Esophagus (tissue), 2 donors: Measurements from ENCODE around the gene NRXN3. TPM values are rescaled to one million over a fixed set of nuclear protein-coding genes. Genes with fewer than 3 reads are reported as not detected.

Source experiments
- H3K27ac ChIP-seq, 2 donors: one replicate each; pipeline ENCODE4 v1.5.1; 2013; ENCODE audit warnings: low read depth in 2 of 2, mild to moderate bottlenecking in 2 of 2, inconsistent platforms in 1 of 2, low read length in 1 of 2, moderate library complexity in 1 of 2
- H3K27me3 ChIP-seq, 2 donors: one replicate each; pipeline ENCODE4 v1.6.1; 2013; ENCODE audit warnings: low read length in 2 of 2, control low read depth in 1 of 2, mild to moderate bottlenecking in 1 of 2; ENCODE audit not compliant: insufficient read depth in 2 of 2, control insufficient read depth in 1 of 2
- H3K36me3 ChIP-seq, 2 donors: one replicate each; pipeline ENCODE4 v1.6.1; 2013; ENCODE audit warnings: low read length in 1 of 2; ENCODE audit not compliant: control insufficient read depth in 2 of 2, insufficient read depth in 2 of 2
- H3K4me1 ChIP-seq, 2 donors: one replicate each; pipeline ENCODE4 v1.6.1; 2013; ENCODE audit warnings: low read length in 1 of 2; ENCODE audit not compliant: control insufficient read depth in 2 of 2, insufficient read depth in 2 of 2
- H3K4me3 ChIP-seq, 2 donors: one replicate each; pipeline ENCODE4 v1.5.1; 2013; ENCODE audit warnings: low read length in 2 of 2, mild to moderate bottlenecking in 2 of 2, low read depth in 1 of 2, moderate library complexity in 1 of 2
- H3K9me3 ChIP-seq, 2 donors: one replicate each; pipeline ENCODE4 v1.6.1; 2013; ENCODE audit warnings: mild to moderate bottlenecking in 2 of 2, low read depth in 1 of 2, low read length in 1 of 2, moderate library complexity in 1 of 2; ENCODE audit not compliant: control insufficient read depth in 2 of 2, insufficient read depth in 1 of 2
- WGBS, 2 donors: extraction: QIAGEN DNeasy Blood & Tissue Kit; methylation state at CpG; one replicate each; pipeline ENCODE4 v1.1.7; 2013; 5-methylcytosine and 5-hydroxymethylcytosine counted together
- polyA plus RNA-seq, 2 donors: library from polyadenylated mRNA; stranded (reverse); fragments of 200-250 nt; gene quantifications; one replicate each; pipeline ENCODE4 v1.2.3, GENCODE V29; 2013
- donor health status: healthy with polysubstance abuse.
- donor health status: Bipolar disorder and iron deficiency.

The NRXN3 gene
- polyA plus RNA-seq, 2 donors: 1.7 to 2.2 TPM

- Histone ChIP-seq H3K27ac (no peak overlapping the region), H3K4me3 (no peak overlapping the region), H3K9me3 (no peaks in the 10 kb centered on the region), H3K36me3 (no peaks in the 10 kb centered on the region), H3K4me1 (no peaks in the 10 kb centered on the region), H3K27me3 (no peaks in the 10 kb centered on the region)
- 58 to 83% methylated on average over 1 of the region's 1 CpG for WGBS, 2 donors
Measured at GRCh38 chr14:79150226-79150625, 980.1 kb downstream of the NRXN3 start.

- no peak overlapping the region for H3K27ac ChIP-seq
- H3K4me1 ChIP-seq: no peaks in the 10 kb centered on the region
- no peaks in the 10 kb centered on the region for H3K36me3 ChIP-seq
- no peaks in the 10 kb centered on the region for H3K9me3 ChIP-seq
- H3K27me3 ChIP-seq: no peaks in the 10 kb centered on the region
- H3K4me3 ChIP-seq: no peak overlapping the region
Measured at GRCh38 chr14:79157369-79157768, 987.2 kb downstream of the NRXN3 start.

DNA sequence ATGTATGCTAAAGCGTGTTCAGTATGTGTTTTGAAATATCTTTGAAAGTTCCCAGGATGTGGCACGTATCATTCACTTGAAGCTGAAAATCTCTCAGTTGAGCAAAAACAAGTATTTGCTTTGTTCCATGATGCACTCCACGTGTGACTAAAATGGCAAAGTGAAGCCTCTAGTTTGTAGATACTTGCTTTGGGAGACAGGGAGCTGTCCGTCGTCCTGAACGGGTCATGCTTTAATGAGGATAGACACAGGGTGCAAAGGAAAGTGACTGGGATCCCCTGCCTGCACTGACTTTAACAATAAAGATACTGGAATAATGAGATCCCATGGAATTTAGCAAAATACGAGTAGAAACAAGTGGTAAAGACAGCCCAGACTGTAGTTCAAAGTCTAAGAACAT is 991.4 kb downstream of the NRXN3 start:
- Histone ChIP-seq H3K4me3 (no peak overlapping the region), H3K27ac (no peak overlapping the region), H3K36me3 (no peaks in the 10 kb centered on the region), H3K4me1 (no peaks in the 10 kb centered on the region), H3K9me3 (no peaks in the 10 kb centered on the region), H3K27me3 (no peaks in the 10 kb centered on the region)
- WGBS, 2 donors: 24 to 36% methylated on average over 7 of the region's 7 CpGs

- H3K4me3 ChIP-seq: no peak overlapping the region
- H3K27ac ChIP-seq: no peak overlapping the region
- H3K9me3 ChIP-seq: no peaks in the 10 kb centered on the region
- H3K4me1 ChIP-seq: no peaks in the 10 kb centered on the region
- H3K27me3 ChIP-seq: no peaks in the 10 kb centered on the region
- no peaks in the 10 kb centered on the region for H3K36me3 ChIP-seq
Measured at GRCh38 chr14:79162833-79163232, 992.7 kb downstream of the NRXN3 start.

GRCh38 chr14:79165471-79166090 is 995.4 kb downstream of the NRXN3 start:
- no peak overlapping the region for H3K4me3 ChIP-seq
- H3K9me3 ChIP-seq: no peaks in the 10 kb centered on the region
- WGBS, 2 donors: 67 to 70% methylated on average over 4 of the region's 4 CpGs
- no peaks in the 10 kb centered on the region for H3K4me1 ChIP-seq
- H3K27me3 ChIP-seq: no peaks in the 10 kb centered on the region
- no peaks in the 10 kb centered on the region for H3K36me3 ChIP-seq
- H3K27ac ChIP-seq: no peak overlapping the region

- H3K36me3 ChIP-seq: no peaks in the 10 kb centered on the region
- H3K27ac ChIP-seq: no peak overlapping the region
- no peaks in the 10 kb centered on the region for H3K27me3 ChIP-seq
- H3K4me3 ChIP-seq: no peak overlapping the region
- no peaks in the 10 kb centered on the region for H3K4me1 ChIP-seq
- 42 to 46% methylated on average over 2 of the region's 2 CpGs for WGBS, 2 donors
- no peaks in the 10 kb centered on the region for H3K9me3 ChIP-seq
Measured at GRCh38 chr14:79166171-79166570, 996.0 kb downstream of the NRXN3 start.

DNA sequence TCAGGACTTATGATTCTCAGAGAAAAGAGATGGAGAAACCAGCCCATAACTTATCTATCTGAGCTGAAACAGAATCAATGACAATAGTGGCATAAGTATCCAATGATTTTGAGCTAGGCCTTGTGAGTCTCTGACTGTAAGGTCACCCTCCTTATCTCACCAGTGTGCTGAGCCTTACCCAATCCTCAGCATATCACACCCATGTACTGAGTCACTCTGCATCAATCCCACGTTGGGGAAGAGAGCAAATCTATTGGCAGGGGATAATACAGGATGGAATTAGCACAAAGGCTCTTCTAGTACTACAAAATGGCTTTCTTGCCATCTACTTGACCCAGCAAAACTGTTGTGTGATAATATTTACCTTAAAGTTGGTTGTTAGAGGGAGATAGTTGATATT is 997.8 kb downstream of the NRXN3 start:
- no peaks in the 10 kb centered on the region for H3K4me1 ChIP-seq
- no peak overlapping the region for H3K4me3 ChIP-seq
- H3K27me3 ChIP-seq: no peaks in the 10 kb centered on the region
- 47 to 57% methylated on average over 1 of the region's 1 CpG for WGBS, 2 donors
- H3K9me3 ChIP-seq: no peaks in the 10 kb centered on the region
- no peaks in the 10 kb centered on the region for H3K36me3 ChIP-seq
- H3K27ac ChIP-seq: no peak overlapping the region

- no peaks in the 10 kb centered on the region for H3K9me3 ChIP-seq
Measured at GRCh38 chr14:79175671-79176070, 1005.5 kb downstream of the NRXN3 start.

DNA sequence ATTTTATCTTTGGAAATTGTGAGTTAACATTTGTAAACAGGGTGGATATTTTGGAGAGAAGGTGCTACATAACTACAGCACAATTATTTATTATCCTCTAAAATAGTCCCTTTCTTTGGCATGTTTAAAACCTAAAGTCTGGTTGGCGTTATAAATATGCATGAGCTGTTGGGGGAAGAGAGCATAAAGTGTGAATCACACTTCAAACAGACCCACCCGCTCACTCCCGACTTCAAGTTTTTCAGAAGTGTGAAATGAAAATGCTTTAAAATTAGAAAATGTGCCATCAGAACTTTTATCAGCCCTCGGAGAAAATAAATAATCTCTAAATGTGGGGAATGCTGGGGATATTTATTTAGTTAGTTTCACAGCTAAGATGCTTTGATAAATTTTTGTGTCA is 1006.9 kb downstream of the NRXN3 start:
- Histone ChIP-seq H3K9me3 (no peaks in the 10 kb centered on the region), H3K27ac (no peak overlapping the region), H3K4me3 (no peak overlapping the region), H3K36me3 (no peaks in the 10 kb centered on the region), H3K27me3 (no peaks in the 10 kb centered on the region), H3K4me1 (no peaks in the 10 kb centered on the region)
- 61 to 66% methylated on average over 4 of the region's 4 CpGs for WGBS, 2 donors

More at GRCh38 chr14:79175671-79176070, 1005.5 kb downstream of the NRXN3 start:
- Histone ChIP-seq H3K4me1 (no peaks in the 10 kb centered on the region), H3K27ac (no peak overlapping the region), H3K36me3 (no peaks in the 10 kb centered on the region), H3K27me3 (no peaks in the 10 kb centered on the region), H3K4me3 (no peak overlapping the region)
- 44 to 52% methylated on average over 5 of the region's 5 CpGs for WGBS, 2 donors

- Histone ChIP-seq H3K36me3 (no peaks in the 10 kb centered on the region), H3K4me1 (no peaks in the 10 kb centered on the region), H3K27ac (no peak overlapping the region), H3K4me3 (no peak overlapping the region), H3K27me3 (no peaks in the 10 kb centered on the region), H3K9me3 (no peaks in the 10 kb centered on the region)
Measured at GRCh38 chr14:79178719-79179118, 1008.5 kb downstream of the NRXN3 start.
